Astrocyte of the cerebellum (primary cell): ENCODE results near the gene DCANP1.

Experiments
- DNase-seq: peaks from one replicate; pipeline ENCODE4 v3.0.0-alpha.2; 2011; ENCODE audit warnings: low read depth
- H3K4me3 ChIP-seq: 2 replicates; pipeline ENCODE4 v1.5.1; 2011; ENCODE audit warnings: mild to moderate bottlenecking, low read depth, low read length, moderate library complexity
- CTCF ChIP-seq: IDR thresholded peaks from 2 replicates; pipeline ENCODE4 v1.5.1; 2012; ENCODE audit warnings: low read length, low read depth, moderate library complexity, mild to moderate bottlenecking; ENCODE audit errors: missing control alignments
- in situ Hi-C: cut with HindIII; loops from 2 replicates; pipeline ENCODE4 v1.10.0; 2017; ENCODE audit warnings: low sequenced_read_pairs

The DCANP1 gene

GRCh38 chr5:135491038-135491551 lies 43.9 kb upstream of the DCANP1 start:
- no peak for DNase-seq
- no peak for TF ChIP-seq CTCF
- no peak overlapping the region for H3K4me3 ChIP-seq
- in situ Hi-C loops: no loop called here

GRCh38 chr5:135490245-135491037 lies 43.3 kb upstream of the DCANP1 start:
- no peak overlapping the region for H3K4me3 ChIP-seq
- in situ Hi-C loops: no loop called here
- DNase-seq: no peak
- no peak for TF ChIP-seq CTCF

GRCh38 chr5:135489466-135490244 lies 42.5 kb upstream of the DCANP1 start:
- H3K4me3 ChIP-seq: peak overlapping the region; percentile 39
- in situ Hi-C loops: no loop called here
- no peak for DNase-seq
- TF ChIP-seq CTCF: no peak

- no peak for TF ChIP-seq CTCF
- peak; percentile 12 for DNase-seq
- peak overlapping the region; percentile 39 for H3K4me3 ChIP-seq
- in situ Hi-C loops: no loop called here
Measured at GRCh38 chr5:135488727-135489465, 41.7 kb upstream of the DCANP1 start.

- TF ChIP-seq CTCF: peak; percentile 12
- no peak for DNase-seq
- in situ Hi-C loops: no loop called here
- H3K4me3 ChIP-seq: no peak overlapping the region
Measured at GRCh38 chr5:135487839-135488514, 40.8 kb upstream of the DCANP1 start.

GRCh38 chr5:135487037-135487395 lies 39.9 kb upstream of the DCANP1 start:
- DNase-seq: no peak
- H3K4me3 ChIP-seq: no peak overlapping the region
- in situ Hi-C loops: no loop called here
- no peak for TF ChIP-seq CTCF
